K562 (cell line): ENCODE results near the gene JPT2. TPM values are rescaled to one million over a fixed set of nuclear protein-coding genes. Genes with fewer than 3 reads are reported as not detected.

Source experiments
- ASH1L ChIP-seq: fragments of 450-650 bp; IDR thresholded peaks from 2 replicates; pipeline ENCODE4 v1.6.1; 2018; ENCODE audit warnings: borderline replicate concordance, mild to moderate bottlenecking, low read depth; ENCODE audit not compliant: partially characterized antibody
- ATF7 ChIP-seq: fragments of 450-650 bp; IDR thresholded peaks from 2 replicates; pipeline ENCODE4 v1.7.1; 2014; ENCODE audit warnings: mild to moderate bottlenecking, moderate library complexity
- FOS ChIP-seq: IDR thresholded peaks from 3 replicates; pipeline ENCODE4 v1.6.1; 2011; ENCODE audit not compliant: insufficient read length; ENCODE audit errors: extremely low read depth
- GABPA ChIP-seq: fragments of 200-800 bp; sonication (Bioruptor generic); conservative IDR thresholded peaks from 2 replicates; pipeline ENCODE4 v1.6.1; 2016; ENCODE audit warnings: low read depth, missing genetic modification characterization, missing compliant biosample characterization
- HNRNPLL ChIP-seq: fragments of 200-400 bp; formaldehyde crosslinking; IDR thresholded peaks from 2 replicates; pipeline ENCODE4 v1.6.1; 2017; ENCODE audit warnings: low read length, low read depth, mild to moderate bottlenecking; ENCODE audit not compliant: poor library complexity, severe bottlenecking
- KDM5B ChIP-seq: fragments of 200-600 bp; sonication (generic); IDR thresholded peaks from 2 replicates; pipeline ENCODE4 v1.6.1; 2012; ENCODE audit warnings: low read depth, mild to moderate bottlenecking, moderate library complexity, low read length, control low read depth, inconsistent platforms; ENCODE audit not compliant: insufficient replicate concordance
- MAZ ChIP-seq, 2 experiments: fragments of 450-650 bp in 1 of 2; sonication (generic) in 1 of 2; formaldehyde crosslinking; IDR thresholded peaks in 1 of 2; conservative IDR thresholded peaks in 1 of 2; 2 replicates each; pipeline versions ENCODE4 v1.4.0 to v1.5.0; 2020; ENCODE audit warnings: mild to moderate bottlenecking in 1 of 2, missing genetic modification reagents in 1 of 2
- MED1 ChIP-seq: sonication (generic); formaldehyde crosslinking; IDR thresholded peaks from 2 replicates; pipeline ENCODE4 v1.8.1; 2023; ENCODE audit warnings: missing genetic modification reagents, borderline replicate concordance
- MTF1 ChIP-seq: fragments of 250-450 bp; sonication (Bioruptor Pico); IDR thresholded peaks from 2 replicates; pipeline ENCODE4 v1.9.0; 2021; ENCODE audit warnings: moderate library complexity, mild to moderate bottlenecking, inconsistent platforms, borderline replicate concordance
- NONO ChIP-seq, 2 experiments: fragments of 200-400 bp in 1 of 2; fragments of 450-650 bp in 1 of 2; formaldehyde crosslinking in 1 of 2; IDR thresholded peaks; 2 replicates each; pipeline ENCODE4 v1.6.1; 2017; ENCODE audit warnings: low read depth in 2 of 2, mild to moderate bottlenecking in 2 of 2, moderate library complexity in 2 of 2, low read length in 1 of 2
- POLR2G ChIP-seq: fragments of 200-400 bp; formaldehyde crosslinking; IDR thresholded peaks from 2 replicates; pipeline ENCODE4 v1.6.1; 2017; ENCODE audit warnings: low read depth, mild to moderate bottlenecking, antibody characterized with exemption, low read length, moderate library complexity
- RB1 ChIP-seq: fragments of 450-650 bp; IDR thresholded peaks from 2 replicates; pipeline ENCODE4 v1.6.1; 2017; ENCODE audit warnings: low read depth, mild to moderate bottlenecking
- RBM34 ChIP-seq: fragments of 200-400 bp; formaldehyde crosslinking; IDR thresholded peaks from 2 replicates; pipeline ENCODE4 v1.6.1; 2018; ENCODE audit warnings: low read length, borderline replicate concordance; ENCODE audit not compliant: insufficient read depth
- SIN3B ChIP-seq: fragments of 450-650 bp; IDR thresholded peaks from 2 replicates; pipeline ENCODE4 v1.6.1; 2017; ENCODE audit warnings: low read depth, mild to moderate bottlenecking, moderate library complexity
- SRF ChIP-seq, 2 experiments: fragments of 250-450, 450-650 bp in 1 of 2; sonication (Bioruptor Pico) in 1 of 2; sonication (generic) in 1 of 2; formaldehyde crosslinking; IDR thresholded peaks; 2 replicates each; pipeline versions ENCODE4 v1.5.0 to v1.5.1; 2020 to 2022; ENCODE audit warnings: mild to moderate bottlenecking in 1 of 2, missing genetic modification reagents in 1 of 2
- SUPT5H ChIP-seq: fragments of 450-650 bp; IDR thresholded peaks from 2 replicates; pipeline ENCODE4 v1.6.1; 2016
- TBP ChIP-seq: optimal IDR thresholded peaks from 2 replicates; pipeline ENCODE3; 2011; ENCODE audit warnings: low read depth, low read length, improper control_type of control experiment
- YY1 ChIP-seq, 3 experiments: IDR thresholded peaks; 2 replicates each; pipeline ENCODE4 v1.6.1; 2011; ENCODE audit warnings: low read length in 2 of 3, mild to moderate bottlenecking in 2 of 3, moderate library complexity in 2 of 3, borderline replicate concordance in 1 of 3, control low read depth in 1 of 3, low read depth in 1 of 3; ENCODE audit not compliant: insufficient read depth in 3 of 3, insufficient replicate concordance in 2 of 3, control insufficient read depth in 1 of 3, insufficient read length in 1 of 3; ENCODE audit errors: extremely low read depth in 1 of 3
- polyA plus RNA-seq, 8 experiments: library from polyadenylated mRNA; depleted of rRNA in 4 of 8; stranded (reverse) in 5 of 8; unstranded in 3 of 8; fragments of >200 nt; fragmentation: Nextera tagmentation in 2 of 8; fragmentation: Illumina TruSeq in 1 of 8; extraction: Ambion mirVana in 2 of 8; extraction: Trizol in 1 of 8; gene quantifications; 2 replicates each; pipeline versions ENCODE4 v1.2.1 to v1.2.3, GENCODE V29; 2011 to 2014; ENCODE audit warnings: inconsistent platforms in 1 of 8, missing spikeins in 1 of 8
- total RNA-seq, 7 experiments: library from RNA; depleted of rRNA in 6 of 7; stranded (reverse); fragments of >200 nt in 6 of 7; fragmentation: Illumina TruSeq in 2 of 7; extraction: Trizol in 2 of 7; gene quantifications; 2 replicates each; pipeline versions ENCODE4 v1.2.1 to v1.2.3, GENCODE V29; 2011 to 2021; ENCODE audit warnings: low replicate concordance in 1 of 7
- TF ChIP-seq, protein P1 (sequence below), 2 experiments: IDR thresholded peaks; 2 replicates each; pipeline ENCODE4 v1.6.1; 2011; ENCODE audit warnings: borderline replicate concordance in 1 of 2, control low read depth in 1 of 2, low read depth in 1 of 2, low read length in 1 of 2, mild to moderate bottlenecking in 1 of 2, mixed read lengths in 1 of 2, moderate library complexity in 1 of 2; ENCODE audit not compliant: insufficient read depth in 1 of 2, insufficient read length in 1 of 2, poor library complexity in 1 of 2, severe bottlenecking in 1 of 2; ENCODE audit errors: extremely low read depth in 1 of 2
- TF ChIP-seq, protein P2 (sequence below): sonication (generic); formaldehyde crosslinking; IDR thresholded peaks from 2 replicates; pipeline ENCODE4 v1.9.0; 2022; ENCODE audit warnings: mild to moderate bottlenecking, missing genetic modification reagents
- TF ChIP-seq, protein P3 (sequence below): fragments of 450-650 bp; IDR thresholded peaks from 2 replicates; pipeline ENCODE4 v1.6.1; 2016

Gene JPT2
- total and polyA plus RNA-seq, 9 of the 15 experiments (the other 6 are each of a cell fraction or from before 2014, with no cell fraction given): 25.5 to 133 (median 106) TPM

DNA sequence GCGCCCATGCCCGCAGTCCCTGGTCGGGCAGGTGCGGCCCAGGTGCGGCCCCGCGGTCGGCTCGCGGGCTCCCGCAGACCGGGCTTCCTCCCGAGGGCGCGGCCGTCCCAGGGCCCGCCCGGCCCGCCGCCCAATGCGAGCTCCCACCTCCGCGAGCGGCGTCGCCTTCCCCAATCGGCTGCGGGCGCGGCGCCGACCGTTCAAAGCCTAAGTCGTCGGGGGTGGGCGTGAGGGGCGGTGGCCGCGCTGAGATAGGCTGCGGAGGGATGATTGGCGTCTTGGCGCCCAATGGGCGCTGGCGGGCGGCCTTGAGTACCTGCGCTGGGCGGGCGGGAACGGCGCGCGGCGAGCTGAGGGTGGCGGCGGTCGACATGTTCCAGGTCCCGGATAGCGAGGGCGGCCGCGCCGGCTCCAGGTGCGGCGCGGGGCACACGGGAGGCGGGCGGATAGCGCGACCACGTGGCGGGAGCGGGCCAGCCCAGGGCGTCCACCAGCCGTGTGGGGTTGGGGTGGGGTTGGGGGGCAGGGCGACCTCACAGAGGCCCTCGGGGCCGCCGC is at the start of gene JPT2 (continued):
- TF ChIP-seq ATF7 (peak; percentile 80), MED1 (CRISPR knock-in tag) (no peak), SRF (CRISPR knock-in tag; IDR thresholded peaks at IDR 0.05) (no peak), YY1 (IDR thresholded peaks at IDR 0.05; ENCODE audit: borderline replicate concordance in 1 of 3, control insufficient read depth in 1 of 3, extremely low read depth in 1 of 3, insufficient read depth in 3 of 3, insufficient read length in 1 of 3, insufficient replicate concordance in 2 of 3, low read depth in 1 of 3, low read length in 2 of 3) (peak in 2 of 3 experiments; percentile 40 to 77), SIN3B (peak; percentile 13; the same call in 1 of the 2 replicates), MTF1 (no peak), KDM5B (peak; percentile 56), FOS (peak; percentile 93), RB1 (0 out of 2 replicates have a peak, but pooled peaks have one; percentile 86), HNRNPLL (peak; percentile 66), GABPA (tag) (peak; percentile 56), MAZ (CRISPR knock-in tag; conservative IDR thresholded peaks at IDR 0.05 in 1 of 2, IDR thresholded peaks at IDR 0.05 in 1 of 2) (0 out of 4 replicates have a peak, but pooled peaks have one; percentile 15 to 39), NONO (IDR thresholded peaks at IDR 0.05; ENCODE audit: low read depth in 2 of 2, low read length in 1 of 2) (peak in 1 of 2 experiments; percentile 51; a peak in 2 of 4 replicates), ASH1L (peak; percentile 93), RBM34 (0 out of 2 replicates have a peak, but pooled peaks have one; percentile 47), SUPT5H (peak; percentile 52; the same call in 1 of the 2 replicates), TBP (peak; percentile 83), POLR2G (peak; percentile 93)
- TF ChIP-seq, protein P1, sequence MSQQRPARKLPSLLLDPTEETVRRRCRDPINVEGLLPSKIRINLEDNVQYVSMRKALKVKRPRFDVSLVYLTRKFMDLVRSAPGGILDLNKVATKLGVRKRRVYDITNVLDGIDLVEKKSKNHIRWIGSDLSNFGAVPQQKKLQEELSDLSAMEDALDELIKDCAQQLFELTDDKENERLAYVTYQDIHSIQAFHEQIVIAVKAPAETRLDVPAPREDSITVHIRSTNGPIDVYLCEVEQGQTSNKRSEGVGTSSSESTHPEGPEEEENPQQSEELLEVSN (IDR thresholded peaks at IDR 0.05; ENCODE audit: borderline replicate concordance in 1 of 2, extremely low read depth in 1 of 2, insufficient read depth in 1 of 2, insufficient read length in 1 of 2, low read depth in 1 of 2, low read length in 1 of 2, poor library complexity in 1 of 2, severe bottlenecking in 1 of 2): peak; percentile 88 to 94
- TF ChIP-seq, protein P2, sequence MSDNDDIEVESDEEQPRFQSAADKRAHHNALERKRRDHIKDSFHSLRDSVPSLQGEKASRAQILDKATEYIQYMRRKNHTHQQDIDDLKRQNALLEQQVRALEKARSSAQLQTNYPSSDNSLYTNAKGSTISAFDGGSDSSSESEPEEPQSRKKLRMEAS (CRISPR knock-in tag): peak; percentile 70
- TF ChIP-seq, protein P3, sequence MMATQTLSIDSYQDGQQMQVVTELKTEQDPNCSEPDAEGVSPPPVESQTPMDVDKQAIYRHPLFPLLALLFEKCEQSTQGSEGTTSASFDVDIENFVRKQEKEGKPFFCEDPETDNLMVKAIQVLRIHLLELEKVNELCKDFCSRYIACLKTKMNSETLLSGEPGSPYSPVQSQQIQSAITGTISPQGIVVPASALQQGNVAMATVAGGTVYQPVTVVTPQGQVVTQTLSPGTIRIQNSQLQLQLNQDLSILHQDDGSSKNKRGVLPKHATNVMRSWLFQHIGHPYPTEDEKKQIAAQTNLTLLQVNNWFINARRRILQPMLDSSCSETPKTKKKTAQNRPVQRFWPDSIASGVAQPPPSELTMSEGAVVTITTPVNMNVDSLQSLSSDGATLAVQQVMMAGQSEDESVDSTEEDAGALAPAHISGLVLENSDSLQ: peak; percentile 99
